ENCODE measurements around the gene TARP.
A peak's percentile ranks its signal among the peaks of the same experiment; 100 is the strongest.

TARP gene

DNA sequence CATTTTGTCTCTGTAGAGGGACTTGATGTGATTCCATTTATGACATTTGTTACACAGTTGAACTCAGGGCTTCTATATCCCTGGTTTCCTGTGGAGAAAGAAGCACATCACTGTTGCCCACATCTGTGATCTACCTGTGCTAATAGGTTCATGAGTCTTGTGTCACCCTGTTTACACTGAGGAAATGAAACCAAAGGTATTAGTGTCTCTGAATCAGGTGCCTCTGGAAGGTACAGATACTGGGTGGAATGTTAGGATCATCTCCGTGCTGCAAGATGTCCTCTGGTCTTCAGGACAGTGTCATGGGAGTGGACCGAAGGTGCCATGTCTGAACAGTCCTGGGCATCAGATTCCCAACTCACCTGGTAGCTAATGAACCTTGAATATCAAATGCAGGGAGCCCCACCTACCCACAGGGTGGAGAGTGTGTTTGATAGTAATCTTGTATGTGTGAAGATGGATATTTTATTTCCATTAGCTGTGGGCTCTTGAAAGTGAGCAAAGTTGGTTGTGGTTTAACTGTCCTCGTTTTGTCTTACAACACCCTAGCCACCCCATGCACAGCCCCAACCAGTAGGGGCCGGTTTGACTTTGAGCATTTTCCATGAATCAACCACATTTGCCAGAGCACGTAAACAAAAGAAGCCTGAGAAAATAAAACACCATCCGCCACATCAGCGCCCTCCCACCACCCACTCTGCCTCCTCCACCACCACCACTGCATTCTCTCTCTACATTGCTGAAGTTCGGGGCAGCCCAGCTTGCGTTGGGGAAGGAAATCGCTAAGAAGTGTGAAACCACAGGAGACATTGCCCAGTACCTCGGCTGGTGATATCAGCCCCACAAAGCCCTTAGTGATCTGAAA lies 40.7 kb downstream of the TARP start:
- no peak for FAIRE-seq
- no peak for DNase-seq (ENCODE audit: insufficient read length, low spot score)
- no peak for TF ChIP-seq POLR2A (IDR thresholded peaks at IDR 0.05; ENCODE audit: low read depth, low read length)

DNA sequence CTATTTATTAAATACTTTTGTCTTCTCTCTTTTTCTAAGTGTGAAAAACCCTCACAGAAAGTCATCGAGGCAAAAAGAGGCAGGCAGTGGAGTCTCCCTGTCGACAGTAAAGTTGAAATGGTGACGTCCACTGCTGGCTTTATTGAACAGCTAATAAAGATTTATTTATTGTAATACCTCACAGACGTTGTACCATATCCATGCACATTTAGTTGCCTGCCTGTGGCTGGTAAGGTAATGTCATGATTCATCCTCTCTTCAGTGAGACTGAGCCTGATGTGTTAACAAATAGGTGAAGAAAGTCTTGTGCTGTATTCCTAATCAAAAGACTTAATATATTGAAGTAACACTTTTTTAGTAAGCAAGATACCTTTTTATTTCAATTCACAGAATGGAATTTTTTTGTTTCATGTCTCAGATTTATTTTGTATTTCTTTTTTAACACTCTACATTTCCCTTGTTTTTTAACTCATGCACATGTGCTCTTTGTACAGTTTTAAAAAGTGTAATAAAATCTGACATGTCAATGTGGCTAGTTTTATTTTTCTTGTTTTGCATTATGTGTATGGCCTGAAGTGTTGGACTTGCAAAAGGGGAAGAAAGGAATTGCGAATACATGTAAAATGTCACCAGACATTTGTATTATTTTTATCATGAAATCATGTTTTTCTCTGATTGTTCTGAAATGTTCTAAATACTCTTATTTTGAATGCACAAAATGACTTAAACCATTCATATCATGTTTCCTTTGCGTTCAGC lies 43.4 kb downstream of the TARP start:
- TF ChIP-seq POLR2A (IDR thresholded peaks at IDR 0.05; ENCODE audit: low read depth, low read length) = no peak
- no peak for FAIRE-seq
- no peak for DNase-seq (ENCODE audit: insufficient read length, low spot score)

DNA sequence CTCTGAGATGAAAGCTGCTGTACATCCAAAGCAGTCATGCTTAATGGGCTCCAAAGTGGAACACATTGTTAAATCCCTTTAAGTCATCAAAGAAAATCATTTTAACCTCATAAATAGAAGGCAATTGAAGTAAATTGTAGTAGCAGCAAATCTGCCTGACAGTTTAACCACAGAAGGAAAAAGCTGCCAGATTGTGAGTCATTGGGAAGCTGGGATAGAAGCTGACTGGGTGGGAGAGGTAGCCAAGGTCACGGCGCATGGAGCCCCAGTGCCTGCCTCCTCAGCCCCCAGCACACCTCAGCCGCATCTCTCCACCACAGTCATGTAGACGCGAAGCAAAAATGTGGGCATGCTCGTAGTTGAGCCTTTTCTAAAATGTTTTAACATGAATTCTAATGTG lies 44.0 kb downstream of the TARP start:
- FAIRE-seq (no peak), DNase-seq (ENCODE audit: insufficient read length, low spot score) (peak; percentile 25)
- no peak for TF ChIP-seq POLR2A (IDR thresholded peaks at IDR 0.05; ENCODE audit: low read depth, low read length)

DNA sequence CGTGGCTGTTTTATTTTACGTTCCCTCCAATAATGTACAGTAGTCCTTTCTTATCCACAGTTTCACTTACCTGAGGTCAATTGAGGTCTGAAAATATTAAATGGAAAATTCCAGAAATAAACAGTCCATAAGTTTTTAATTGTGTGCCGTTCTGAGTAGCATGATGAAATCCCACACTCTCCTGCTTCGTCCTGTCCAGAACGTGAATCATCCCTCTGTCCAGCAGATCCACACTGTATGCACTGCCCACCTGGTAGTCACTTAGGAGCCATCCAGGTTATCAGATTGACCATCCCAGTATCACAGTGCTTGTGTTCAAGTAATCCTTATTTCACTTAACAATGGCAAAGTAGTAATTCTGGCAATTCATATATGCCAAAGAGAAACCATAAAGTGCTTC lies 49.0 kb downstream of the TARP start:
- DNase-seq (ENCODE audit: insufficient read length, low spot score) (no peak), FAIRE-seq (no peak)
- TF ChIP-seq POLR2A (IDR thresholded peaks at IDR 0.05; ENCODE audit: low read depth, low read length) = no peak

DNA sequence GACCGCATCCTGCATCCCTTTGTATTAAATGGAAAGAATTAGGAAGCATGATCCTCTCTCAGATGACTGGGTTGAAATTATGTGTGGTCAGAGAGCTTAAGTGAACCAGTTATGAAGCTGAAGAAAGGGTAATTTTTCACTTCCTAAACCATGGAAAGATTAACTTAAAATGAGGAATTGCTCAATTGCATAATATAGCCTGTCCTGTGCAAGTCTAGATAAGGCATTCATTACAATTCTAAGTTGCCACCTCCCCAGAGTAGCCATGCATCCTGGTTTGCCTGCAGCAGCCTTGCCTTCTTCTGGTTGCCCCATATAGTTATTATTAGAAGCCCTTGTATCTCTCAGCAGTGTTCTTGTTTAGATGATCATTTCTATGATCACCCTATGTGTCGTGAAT lies 50.1 kb downstream of the TARP start:
- FAIRE-seq = no peak
- DNase-seq (ENCODE audit: insufficient read length, low spot score) = no peak
- no peak for TF ChIP-seq POLR2A (IDR thresholded peaks at IDR 0.05; ENCODE audit: low read depth, low read length)

DNA sequence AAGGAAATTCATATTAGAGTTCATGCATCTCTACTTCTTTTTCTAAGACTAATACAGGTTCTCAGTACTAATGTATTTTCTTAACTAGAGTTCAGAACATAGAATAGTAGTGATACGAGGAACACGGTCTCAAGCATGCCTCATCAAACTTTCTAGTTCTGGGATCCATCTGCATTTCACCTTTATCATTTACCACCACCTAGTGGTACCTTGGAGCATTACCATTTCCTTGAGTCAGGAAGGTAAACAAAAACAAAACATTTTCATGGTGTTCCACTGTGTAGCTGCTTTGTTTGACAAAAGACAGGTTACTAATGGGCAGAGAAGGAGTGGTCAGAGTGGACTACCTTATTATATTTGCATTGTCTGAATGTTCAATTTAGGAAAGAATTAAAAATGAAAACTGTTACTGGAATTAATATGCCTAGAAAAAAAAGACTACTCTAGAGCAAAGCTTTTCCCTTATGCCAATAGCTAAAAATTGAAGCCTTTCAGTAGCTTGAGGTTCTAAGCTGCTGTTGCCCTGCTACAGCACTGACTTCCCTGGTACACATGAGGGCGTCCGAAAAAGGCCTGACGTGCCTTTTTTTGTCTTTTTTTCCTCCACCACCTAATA lies 50.8 kb downstream of the TARP start:
- no peak for TF ChIP-seq POLR2A (IDR thresholded peaks at IDR 0.05; ENCODE audit: low read depth, low read length)
- DNase-seq (ENCODE audit: insufficient read length, low spot score) (peak; percentile 21), FAIRE-seq (peak; percentile 93)

DNA sequence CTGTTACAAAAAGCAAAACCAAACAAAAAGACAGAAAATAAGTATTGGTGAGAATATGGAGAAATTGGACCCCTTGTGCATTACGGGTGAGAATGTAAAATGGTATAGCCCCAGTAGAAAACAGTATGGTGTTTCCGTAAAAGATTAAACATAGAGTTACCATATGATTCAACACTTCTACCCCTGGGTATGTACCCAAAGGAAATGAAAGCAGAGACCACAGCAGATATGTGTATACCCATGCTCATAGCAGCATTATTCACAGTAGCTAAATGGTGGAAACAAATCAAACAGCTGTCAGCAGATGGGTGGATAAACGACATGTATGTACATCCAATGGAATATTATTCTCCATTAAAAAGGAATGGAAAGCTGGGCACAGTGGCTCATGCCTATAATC lies 53.0 kb downstream of the TARP start:
- no peak for DNase-seq (ENCODE audit: insufficient read length, low spot score)
- TF ChIP-seq POLR2A (IDR thresholded peaks at IDR 0.05; ENCODE audit: low read depth, low read length) = no peak
- FAIRE-seq = no peak

DNA sequence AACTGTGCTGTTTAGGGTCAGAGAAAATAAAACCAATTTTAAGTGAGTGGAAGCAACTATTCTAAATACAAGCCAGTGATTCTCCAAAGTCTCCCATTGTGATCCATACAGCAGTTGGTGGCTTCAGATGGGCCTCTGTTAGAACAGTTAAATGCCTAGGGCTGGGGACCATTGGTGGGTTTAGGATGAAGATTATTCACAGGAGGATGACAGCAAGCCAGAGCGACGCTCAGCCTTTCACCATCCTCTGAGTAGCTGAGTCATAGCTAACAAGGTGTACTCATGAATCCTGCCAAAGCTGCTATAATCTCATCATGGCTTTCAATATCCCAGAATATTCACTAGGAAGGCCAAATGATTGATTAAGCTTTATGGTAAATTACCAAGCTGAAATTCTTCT lies 55.8 kb downstream of the TARP start:
- no peak for TF ChIP-seq POLR2A (IDR thresholded peaks at IDR 0.05; ENCODE audit: low read depth, low read length)
- DNase-seq (ENCODE audit: insufficient read length, low spot score) (no peak), FAIRE-seq (no peak)

DNA sequence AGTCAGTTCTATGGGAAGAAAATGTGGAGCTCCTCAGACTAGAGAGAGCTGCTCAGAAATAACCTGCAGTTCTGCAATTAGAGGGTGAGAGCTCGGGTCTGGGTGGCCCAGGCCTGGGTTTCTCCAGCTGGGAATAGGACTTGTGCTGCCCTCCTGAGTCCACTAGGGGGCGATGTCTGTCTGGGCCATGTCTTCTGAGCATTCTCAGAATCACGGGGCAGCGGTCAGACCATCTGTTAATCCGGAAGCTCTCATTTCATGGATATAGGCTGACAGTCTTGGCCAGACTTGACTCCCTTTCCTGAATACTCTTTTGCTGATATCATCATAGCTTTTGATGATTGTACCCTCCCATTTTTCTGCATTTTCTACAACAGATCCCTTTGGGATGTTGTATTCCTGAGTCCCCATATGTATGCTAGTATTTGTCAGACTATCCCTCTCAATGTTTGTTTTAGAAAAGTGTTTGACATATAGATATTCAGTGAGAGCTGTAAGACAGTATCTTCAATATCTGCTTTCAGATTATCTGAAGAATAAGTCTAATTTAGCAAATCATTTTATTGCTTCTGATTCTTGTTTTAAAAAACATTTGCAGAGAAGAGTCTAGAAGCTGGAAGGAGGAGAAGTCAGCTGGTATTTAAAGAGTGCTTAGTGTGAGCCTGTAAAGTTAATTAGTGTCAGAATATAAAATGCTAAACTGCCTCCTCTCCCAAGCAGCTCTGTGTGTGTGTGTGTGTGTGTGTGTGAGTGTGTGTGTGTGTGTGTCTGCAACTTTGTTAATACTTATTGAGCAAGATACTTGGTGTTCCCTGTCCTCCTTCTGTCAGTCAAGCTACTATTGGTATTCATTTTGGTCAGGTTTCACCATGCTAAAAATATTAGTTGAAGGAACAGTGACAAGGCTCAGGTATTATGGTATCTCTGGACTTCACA lies 57.4 kb downstream of the TARP start:
- peak; percentile 70 for FAIRE-seq
- TF ChIP-seq POLR2A (IDR thresholded peaks at IDR 0.05; ENCODE audit: low read depth, low read length) = no peak
- DNase-seq (ENCODE audit: insufficient read length, low spot score) = peak; percentile 77

DNA sequence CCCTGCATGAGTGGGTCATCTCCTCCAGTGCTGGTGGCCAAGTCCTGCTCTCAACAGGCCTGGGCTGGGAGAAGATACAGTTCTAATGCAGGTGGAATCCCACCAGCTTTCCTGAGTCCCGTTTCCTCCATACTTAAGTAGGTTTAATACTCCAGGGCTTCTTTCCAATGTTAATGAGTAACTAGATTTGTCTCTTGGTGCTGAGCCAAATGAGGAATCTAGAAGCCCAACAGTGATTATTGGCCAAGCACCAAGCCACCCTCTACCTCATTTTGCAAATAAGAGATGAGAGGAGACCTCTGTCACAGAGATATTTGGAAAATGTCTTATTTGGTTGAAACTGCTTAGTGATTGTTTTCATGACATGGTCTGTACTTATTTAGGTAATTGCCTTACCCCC lies 58.3 kb downstream of the TARP start:
- FAIRE-seq (no peak), DNase-seq (ENCODE audit: insufficient read length, low spot score) (no peak)
- no peak for TF ChIP-seq POLR2A (IDR thresholded peaks at IDR 0.05; ENCODE audit: low read depth, low read length)

DNA sequence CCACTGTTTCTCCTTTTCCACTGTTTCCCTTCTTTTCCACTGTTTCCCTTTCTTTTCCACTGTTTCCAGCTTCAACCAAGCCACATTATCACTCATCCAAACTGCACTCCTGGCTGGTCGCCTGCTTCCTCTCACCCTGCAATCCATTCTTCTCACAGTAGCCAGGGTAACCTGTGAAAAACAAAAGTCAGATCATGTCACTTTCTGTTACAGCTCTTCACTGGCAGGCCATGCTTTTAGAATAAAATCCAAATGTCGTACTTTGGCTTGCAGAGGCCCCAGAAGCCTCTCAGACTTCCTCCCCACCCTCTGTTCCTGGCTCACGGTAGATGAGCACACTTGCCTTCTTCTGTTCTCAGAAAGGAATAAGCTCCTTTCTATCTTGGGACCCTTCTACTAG lies 61.5 kb downstream of the TARP start:
- DNase-seq (ENCODE audit: insufficient read length, low spot score) (no peak), FAIRE-seq (no peak)
- no peak for TF ChIP-seq POLR2A (IDR thresholded peaks at IDR 0.05; ENCODE audit: low read depth, low read length)

DNA sequence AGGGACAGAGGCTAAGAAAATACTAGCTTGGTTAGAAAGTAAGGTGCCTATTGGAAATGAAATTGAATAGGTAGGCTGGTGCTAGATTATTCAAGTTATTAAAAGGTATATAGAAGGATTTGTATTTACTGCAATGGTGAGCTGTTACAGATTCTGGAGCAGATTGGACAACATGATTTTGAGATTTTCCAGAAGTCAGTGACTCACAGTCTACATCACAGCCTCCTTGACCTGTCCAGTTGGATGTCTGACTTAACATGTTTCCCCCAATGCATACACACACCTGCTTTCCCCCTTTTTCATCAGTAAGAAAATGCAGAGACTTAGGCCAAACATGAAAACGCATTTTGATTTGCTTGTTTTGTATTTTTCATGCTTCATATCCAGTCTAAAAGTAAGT lies 62.0 kb downstream of the TARP start:
- DNase-seq (ENCODE audit: insufficient read length, low spot score) = no peak
- no peak for TF ChIP-seq POLR2A (IDR thresholded peaks at IDR 0.05; ENCODE audit: low read depth, low read length)
- FAIRE-seq = no peak

All from H54 (cell line).